ENCODE data around the gene GHR. TPM values are rescaled to one million over a fixed set of nuclear protein-coding genes. Genes with fewer than 3 reads are reported as not detected.

The GHR gene
- total RNA-seq, 1 donor = not detected

GRCh38 chr5:42492974-42493373, 69.7 kb downstream of the GHR start:
- H3K4me1 ChIP-seq (ENCODE audit: insufficient read depth, low read length) = no peaks in the 10 kb centered on the region
- H3K9me3 ChIP-seq (ENCODE audit: low read depth, low read length) = no peaks in the 10 kb centered on the region
- no peaks in the 10 kb centered on the region for H3K27me3 ChIP-seq (ENCODE audit: insufficient read depth, low read length)
- H3K4me3 ChIP-seq (ENCODE audit: low read length) = no peak overlapping the region

GRCh38 chr5:42494414-42494813, 71.2 kb downstream of the GHR start:
- no peaks in the 10 kb centered on the region for H3K4me1 ChIP-seq (ENCODE audit: insufficient read depth, low read length)

DNA sequence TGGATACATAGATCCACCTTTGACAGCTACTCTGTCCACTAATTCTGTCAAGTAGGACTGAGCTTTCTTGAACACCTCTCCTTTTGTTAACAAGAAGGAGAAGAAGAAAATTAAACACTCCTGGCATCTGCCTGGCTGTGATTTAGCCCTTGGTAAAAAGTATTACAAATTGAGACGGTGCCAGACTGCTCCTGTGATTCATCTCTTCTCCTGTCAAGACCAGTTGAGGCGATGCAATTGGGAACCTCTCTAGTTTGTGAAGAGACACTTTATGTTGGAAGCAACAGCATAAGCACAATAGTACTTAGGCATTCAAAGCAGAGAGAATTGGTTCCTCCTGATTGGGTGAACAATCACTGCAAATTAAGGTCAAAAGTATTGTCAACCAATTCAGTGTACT, 72.7 kb downstream of the GHR start:
- Histone ChIP-seq H3K9me3 (ENCODE audit: low read depth, low read length) (no peaks in the 10 kb centered on the region), H3K4me3 (ENCODE audit: low read length) (no peak overlapping the region), H3K27me3 (ENCODE audit: insufficient read depth, low read length) (no peaks in the 10 kb centered on the region), H3K4me1 (ENCODE audit: insufficient read depth, low read length) (no peaks in the 10 kb centered on the region)

More at GRCh38 chr5:42494414-42494813, 71.2 kb downstream of the GHR start:
- H3K4me3 ChIP-seq (ENCODE audit: low read length) = no peak overlapping the region
- no peaks in the 10 kb centered on the region for H3K27me3 ChIP-seq (ENCODE audit: insufficient read depth, low read length)
- H3K9me3 ChIP-seq (ENCODE audit: low read depth, low read length) = no peaks in the 10 kb centered on the region

DNA sequence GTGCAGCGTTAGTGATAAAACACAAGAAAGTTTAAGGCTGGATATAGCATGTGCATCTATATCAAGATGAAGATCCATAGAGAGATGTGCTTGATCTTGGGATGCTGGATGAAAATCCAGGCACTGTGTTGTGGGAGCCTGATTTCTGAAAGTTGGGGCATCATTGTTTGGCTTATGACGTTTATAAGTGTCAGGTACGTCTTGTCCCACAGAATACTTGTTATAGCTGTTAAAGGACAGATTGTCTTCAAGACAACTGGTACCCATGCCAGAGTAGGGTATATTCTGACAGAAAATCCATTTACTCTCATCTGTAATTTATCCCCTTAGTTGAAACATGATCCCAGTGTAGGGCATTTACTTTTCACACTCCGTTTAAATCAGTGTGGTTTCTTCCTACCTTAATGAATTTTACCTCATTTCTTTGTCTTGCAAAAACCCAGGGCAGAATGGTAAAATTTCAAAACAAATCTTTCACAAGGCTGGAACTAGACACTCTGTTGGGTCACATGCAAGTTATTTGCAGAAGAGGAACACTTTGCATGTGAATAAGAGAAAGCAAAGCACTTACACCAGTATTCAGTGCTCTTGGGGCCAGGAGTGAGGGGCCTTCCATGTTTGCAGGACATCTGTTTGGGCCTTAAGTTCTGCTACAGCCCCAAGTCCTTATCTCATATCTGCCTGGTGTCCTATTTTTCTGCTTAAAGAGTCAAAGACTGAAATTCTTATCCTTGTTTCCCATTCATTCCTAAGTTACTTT, 73.3 kb downstream of the GHR start:
- no peaks in the 10 kb centered on the region for H3K4me1 ChIP-seq (ENCODE audit: insufficient read depth, low read length)
- H3K4me3 ChIP-seq (ENCODE audit: low read length) = no peak overlapping the region
- no peaks in the 10 kb centered on the region for H3K9me3 ChIP-seq (ENCODE audit: low read depth, low read length)
- H3K27me3 ChIP-seq (ENCODE audit: insufficient read depth, low read length) = no peaks in the 10 kb centered on the region

GRCh38 chr5:42498000-42498399, 74.8 kb downstream of the GHR start:
- H3K27me3 ChIP-seq (ENCODE audit: insufficient read depth, low read length) = no peaks in the 10 kb centered on the region
- H3K9me3 ChIP-seq (ENCODE audit: low read depth, low read length) = no peaks in the 10 kb centered on the region
- no peaks in the 10 kb centered on the region for H3K4me1 ChIP-seq (ENCODE audit: insufficient read depth, low read length)
- no peak overlapping the region for H3K4me3 ChIP-seq (ENCODE audit: low read length)

GRCh38 chr5:42499016-42499415, 75.8 kb downstream of the GHR start:
- no peaks in the 10 kb centered on the region for H3K27me3 ChIP-seq (ENCODE audit: insufficient read depth, low read length)
- no peak overlapping the region for H3K4me3 ChIP-seq (ENCODE audit: low read length)
- H3K4me1 ChIP-seq (ENCODE audit: insufficient read depth, low read length) = no peaks in the 10 kb centered on the region
- H3K9me3 ChIP-seq (ENCODE audit: low read depth, low read length) = no peaks in the 10 kb centered on the region

DNA sequence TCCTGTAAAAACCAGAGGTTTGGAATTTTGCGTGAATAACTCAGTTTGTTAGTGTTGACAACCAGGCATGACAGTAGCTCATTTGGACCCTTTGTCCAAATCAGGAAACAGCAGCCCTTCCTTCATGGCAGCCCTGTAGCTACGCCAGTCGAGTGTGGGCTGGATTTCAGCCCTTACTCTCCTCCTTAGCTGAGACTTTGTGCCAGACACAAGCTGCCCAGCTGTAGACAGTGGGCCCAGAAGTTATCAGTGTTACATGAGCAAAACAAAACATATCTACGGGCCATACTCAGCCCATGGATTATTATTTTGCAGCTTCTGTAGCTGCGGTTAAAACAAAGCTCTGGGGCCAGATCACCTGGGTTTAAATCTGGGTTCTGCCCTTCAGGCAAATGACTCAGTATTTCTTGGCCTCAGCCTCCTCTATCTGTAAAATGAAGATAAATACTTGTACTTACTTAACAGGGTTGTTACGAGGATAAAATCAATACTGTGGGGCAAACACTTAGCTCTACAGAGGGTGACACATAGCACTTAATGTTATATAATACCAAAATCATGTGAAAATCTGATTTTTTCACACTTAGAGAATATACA, 76.9 kb downstream of the GHR start:
- H3K9me3 ChIP-seq (ENCODE audit: low read depth, low read length) = no peaks in the 10 kb centered on the region
- no peaks in the 10 kb centered on the region for H3K4me1 ChIP-seq (ENCODE audit: insufficient read depth, low read length)
- H3K4me3 ChIP-seq (ENCODE audit: low read length) = no peak overlapping the region
- no peaks in the 10 kb centered on the region for H3K27me3 ChIP-seq (ENCODE audit: insufficient read depth, low read length)

DNA sequence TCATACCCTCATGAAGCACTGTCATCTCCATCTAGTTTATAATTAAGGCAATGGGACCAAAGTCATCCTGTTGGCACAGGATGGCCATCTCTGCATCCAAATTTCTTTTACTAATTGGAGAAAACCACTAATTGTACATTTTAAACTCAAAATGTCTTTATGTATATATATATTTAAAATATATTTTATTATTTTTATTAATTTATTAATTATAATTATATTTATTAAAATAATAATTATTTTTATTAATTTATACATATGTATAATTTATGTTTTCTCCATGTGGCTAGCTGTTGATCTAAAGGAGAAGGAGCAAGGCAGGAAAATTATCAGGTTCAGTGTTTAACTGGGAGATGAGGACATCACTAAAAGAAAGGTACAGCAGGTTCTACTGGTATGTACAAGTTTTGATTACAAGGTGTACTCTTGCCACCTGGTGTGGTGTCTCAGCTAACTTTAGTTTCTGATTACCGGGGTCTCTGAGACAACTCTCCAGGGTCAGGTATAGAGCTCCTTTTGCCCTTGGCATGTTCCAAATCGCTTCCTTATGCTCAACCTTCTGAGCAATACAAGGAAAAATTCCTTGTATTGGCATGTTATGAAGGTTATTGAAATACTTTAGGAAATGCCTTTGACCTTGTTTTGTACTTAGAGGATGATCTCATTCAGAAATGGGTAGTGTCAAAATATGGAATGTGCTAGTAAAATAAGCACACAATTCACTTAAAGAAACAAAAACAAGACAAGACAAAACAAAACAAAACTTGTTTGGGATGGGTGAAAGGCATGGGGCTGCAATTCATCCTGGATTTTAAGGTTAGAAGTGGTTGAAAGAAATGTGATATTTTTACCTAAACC, 79.6 kb downstream of the GHR start:
- no peak overlapping the region for H3K4me3 ChIP-seq (ENCODE audit: low read length)
- H3K9me3 ChIP-seq (ENCODE audit: low read depth, low read length) = no peaks in the 10 kb centered on the region
- no peaks in the 10 kb centered on the region for H3K27me3 ChIP-seq (ENCODE audit: insufficient read depth, low read length)
- H3K4me1 ChIP-seq (ENCODE audit: insufficient read depth, low read length) = no peaks in the 10 kb centered on the region

GRCh38 chr5:42506662-42507061, 83.4 kb downstream of the GHR start:
- H3K27me3 ChIP-seq (ENCODE audit: insufficient read depth, low read length) = no peaks in the 10 kb centered on the region
- no peak overlapping the region for H3K4me3 ChIP-seq (ENCODE audit: low read length)
- no peaks in the 10 kb centered on the region for H3K9me3 ChIP-seq (ENCODE audit: low read depth, low read length)
- no peaks in the 10 kb centered on the region for H3K4me1 ChIP-seq (ENCODE audit: insufficient read depth, low read length)

- Histone ChIP-seq H3K4me3 (ENCODE audit: low read length) (no peak overlapping the region), H3K4me1 (ENCODE audit: insufficient read depth, low read length) (no peaks in the 10 kb centered on the region), H3K27me3 (ENCODE audit: insufficient read depth, low read length) (no peaks in the 10 kb centered on the region), H3K9me3 (ENCODE audit: low read depth, low read length) (no peaks in the 10 kb centered on the region)
Measured at GRCh38 chr5:42507451-42508097, 84.3 kb downstream of the GHR start.

DNA sequence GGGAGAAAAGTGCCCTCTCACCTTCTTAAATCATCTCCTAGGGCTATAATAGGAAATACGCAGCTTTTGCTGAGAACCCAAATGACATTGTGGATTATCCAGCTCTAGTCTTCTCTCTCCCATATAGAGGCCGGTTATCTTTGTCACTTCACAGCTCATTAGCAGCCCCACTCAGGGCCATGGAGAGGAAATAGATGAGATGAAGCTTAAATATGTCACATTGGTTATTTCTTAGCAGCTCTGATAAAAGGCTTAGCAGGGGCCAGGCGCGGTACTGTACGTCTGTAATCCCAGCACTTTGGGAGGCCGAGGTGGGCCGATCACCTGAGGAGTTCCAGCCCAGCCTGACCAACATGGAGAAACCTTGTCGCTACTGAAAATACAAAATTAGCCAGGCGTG, 90.0 kb downstream of the GHR start:
- no peak overlapping the region for H3K4me3 ChIP-seq (ENCODE audit: low read length)
- no peaks in the 10 kb centered on the region for H3K27me3 ChIP-seq (ENCODE audit: insufficient read depth, low read length)
- no peaks in the 10 kb centered on the region for H3K4me1 ChIP-seq (ENCODE audit: insufficient read depth, low read length)
- no peaks in the 10 kb centered on the region for H3K9me3 ChIP-seq (ENCODE audit: low read depth, low read length)

DNA sequence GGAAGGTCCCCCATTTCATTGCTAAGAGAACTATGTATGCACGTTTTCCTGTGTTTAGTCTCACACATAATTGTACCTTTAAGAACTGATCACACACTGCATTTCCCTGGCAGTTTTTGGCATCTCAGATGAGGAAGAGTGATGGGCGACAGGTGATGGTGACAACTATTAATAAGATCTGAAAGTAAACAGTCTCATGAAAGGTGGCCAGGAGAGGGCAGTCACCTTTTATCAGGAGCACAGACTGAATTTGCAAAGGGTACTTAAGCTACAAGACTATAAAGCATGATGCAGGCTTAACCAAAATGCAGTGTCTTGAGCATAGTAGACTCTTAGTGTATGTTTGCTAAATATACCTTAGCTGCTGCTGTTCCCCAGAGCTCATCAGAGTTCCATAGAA, 91.5 kb downstream of the GHR start:
- H3K4me1 ChIP-seq (ENCODE audit: insufficient read depth, low read length) = no peaks in the 10 kb centered on the region
- no peaks in the 10 kb centered on the region for H3K9me3 ChIP-seq (ENCODE audit: low read depth, low read length)
- no peak overlapping the region for H3K4me3 ChIP-seq (ENCODE audit: low read length)
- no peaks in the 10 kb centered on the region for H3K27me3 ChIP-seq (ENCODE audit: insufficient read depth, low read length)

- no peaks in the 10 kb centered on the region for H3K4me1 ChIP-seq (ENCODE audit: insufficient read depth, low read length)
- H3K27me3 ChIP-seq (ENCODE audit: insufficient read depth, low read length) = no peaks in the 10 kb centered on the region
- H3K9me3 ChIP-seq (ENCODE audit: low read depth, low read length) = no peaks in the 10 kb centered on the region
- H3K4me3 ChIP-seq (ENCODE audit: low read length) = no peak overlapping the region
Measured at GRCh38 chr5:42515504-42515903, 92.3 kb downstream of the GHR start.

- H3K27me3 ChIP-seq (ENCODE audit: insufficient read depth, low read length) = no peaks in the 10 kb centered on the region
- no peaks in the 10 kb centered on the region for H3K9me3 ChIP-seq (ENCODE audit: low read depth, low read length)
- H3K4me1 ChIP-seq (ENCODE audit: insufficient read depth, low read length) = no peaks in the 10 kb centered on the region
- no peak overlapping the region for H3K4me3 ChIP-seq (ENCODE audit: low read length)
Measured at GRCh38 chr5:42516282-42517042, 93.2 kb downstream of the GHR start.

All from mononuclear cell (primary cell).